NCI-H2171 (cell line): ENCODE measurements around the gene JAZF1.

Experiments used
- DNase-seq: peaks from one replicate; lab custom pipeline; 2025; lab: John Stamatoyannopoulos, UW

Gene JAZF1

GRCh38 chr7:28165961-28166955, 14.3 kb downstream of the JAZF1 start:
- DNase-seq: no peak

- no peak for DNase-seq
These were observed 15.3 kb downstream of the JAZF1 start for GRCh38 chr7:28165261-28165660.

- no peak for DNase-seq
These were observed 16.6 kb downstream of the JAZF1 start for GRCh38 chr7:28163949-28164348.

- peak; percentile 71 for DNase-seq
These were observed 19.3 kb downstream of the JAZF1 start for GRCh38 chr7:28161331-28161730.

GRCh38 chr7:28160551-28160991, 20.0 kb downstream of the JAZF1 start:
- DNase-seq: no peak

- DNase-seq: no peak
These were observed 22.7 kb downstream of the JAZF1 start for GRCh38 chr7:28157831-28158416.

- DNase-seq: no peak
These were observed 23.4 kb downstream of the JAZF1 start for GRCh38 chr7:28157076-28157745.

GRCh38 chr7:28156401-28156800, 24.2 kb downstream of the JAZF1 start:
- DNase-seq: no peak

GRCh38 chr7:28155964-28156363, 24.6 kb downstream of the JAZF1 start:
- no peak for DNase-seq

- no peak for DNase-seq
These were observed 25.5 kb downstream of the JAZF1 start for GRCh38 chr7:28155019-28155660.

- no peak for DNase-seq
These were observed 28.0 kb downstream of the JAZF1 start for GRCh38 chr7:28152594-28152993.

- DNase-seq: no peak
These were observed 28.6 kb downstream of the JAZF1 start for GRCh38 chr7:28151965-28152364.

GRCh38 chr7:28149291-28150101, 31.1 kb downstream of the JAZF1 start:
- no peak for DNase-seq

- no peak for DNase-seq
These were observed 34.7 kb downstream of the JAZF1 start for GRCh38 chr7:28145931-28146330.

- DNase-seq: no peak
These were observed 35.4 kb downstream of the JAZF1 start for GRCh38 chr7:28145090-28145626.

GRCh38 chr7:28144266-28144665, 36.3 kb downstream of the JAZF1 start:
- DNase-seq: peak; percentile 4

- no peak for DNase-seq
These were observed 37.9 kb downstream of the JAZF1 start for GRCh38 chr7:28142650-28143049.

- DNase-seq: no peak
These were observed 39.6 kb downstream of the JAZF1 start for GRCh38 chr7:28140979-28141378.

GRCh38 chr7:28138837-28139236, 41.8 kb downstream of the JAZF1 start:
- no peak for DNase-seq

- DNase-seq: no peak
These were observed 43.1 kb downstream of the JAZF1 start for GRCh38 chr7:28137463-28137862.

- DNase-seq: no peak
These were observed 43.7 kb downstream of the JAZF1 start for GRCh38 chr7:28136885-28137284.
